ENCODE results near the gene C19orf81.

GRCh38 chr19:50601407-50602088 is 47.7 kb upstream of the C19orf81 start:
- TF ChIP-seq FOXA1 (IDR thresholded peaks at IDR 0.05) (no peak), BHLHE40 (IDR thresholded peaks at IDR 0.05; ENCODE audit: borderline replicate concordance) (no peak), NFRKB (IDR thresholded peaks at IDR 0.05) (no peak)
